Stimulated activated naive CD8-positive, alpha-beta T cell treated with anti-CD3 and anti-CD28 coated beads, Interleukin-15, Interleukin-2, amounts not matched to agents 100 U/mL and 50 U/mL, for 24 hours (primary cell): ENCODE data around the gene SUDS3.

Experiments
- ATAC-seq: fragments of 150-1000 bp; cut with Tn5 transposase; one replicate; pipeline ENCODE4 v1.10.0; 2021
- DNase-seq: peaks from one replicate; pipeline ENCODE4 v3.0.0; 2021

The SUDS3 gene

DNA sequence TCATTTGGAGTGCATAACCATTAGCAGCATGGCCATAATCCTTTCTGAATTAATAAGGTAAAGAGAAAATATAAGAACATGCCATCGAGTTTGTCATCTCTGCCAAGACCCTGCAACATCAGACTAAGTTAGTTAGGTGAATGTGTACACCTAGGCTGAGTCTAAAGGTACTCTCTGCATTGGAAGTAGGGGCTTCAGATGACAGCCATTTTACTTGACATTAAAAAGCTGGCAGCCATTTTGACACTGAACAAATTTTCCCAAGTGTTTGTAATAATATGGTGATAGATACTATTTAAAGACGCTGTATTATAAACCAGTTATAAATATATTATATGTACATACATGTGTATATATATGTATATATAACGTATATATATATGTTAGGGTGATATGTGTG lies 79.0 kb downstream of the SUDS3 start:
- DNase-seq (no peak), ATAC-seq (no peak)

DNA sequence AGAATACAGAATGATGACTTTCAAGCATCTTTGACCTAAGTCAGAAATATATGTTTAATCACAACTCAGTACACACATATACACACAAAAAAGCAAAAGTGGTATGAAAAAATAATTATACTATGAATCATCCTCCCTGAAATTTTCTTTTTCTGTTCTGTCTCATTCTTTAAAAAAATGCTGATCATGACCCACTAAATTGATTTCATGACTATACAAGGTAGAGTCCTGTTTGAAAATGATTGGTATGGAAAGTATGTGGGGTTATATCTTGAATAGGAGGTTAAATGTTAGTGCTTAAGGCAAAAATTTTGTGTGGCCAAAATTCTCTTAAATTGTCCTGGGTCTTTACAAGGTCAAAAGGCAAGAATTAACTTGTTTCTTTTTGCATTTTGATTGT lies 80.4 kb downstream of the SUDS3 start:
- no peak for DNase-seq
- no peak for ATAC-seq

GRCh38 chr12:118459110-118459509 lies 82.8 kb downstream of the SUDS3 start:
- no peak for ATAC-seq
- no peak for DNase-seq

DNA sequence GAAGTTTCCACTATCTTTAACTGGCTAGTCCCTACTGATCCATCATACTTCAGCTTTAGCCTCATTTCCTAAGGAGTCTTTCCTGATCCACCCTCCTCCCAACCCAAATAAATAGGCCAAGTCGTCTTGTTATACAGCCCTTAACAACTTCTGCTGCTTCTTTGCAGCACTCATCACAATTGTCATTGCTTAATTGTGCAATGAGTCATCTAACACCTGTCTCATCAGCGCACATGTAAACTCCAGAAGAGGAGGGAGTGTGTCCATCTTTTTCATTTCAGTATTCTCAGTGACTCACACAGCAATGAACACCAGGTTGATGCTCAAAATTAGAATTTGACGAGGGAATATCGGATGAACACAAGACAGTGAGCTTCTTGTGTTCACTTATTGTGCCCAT lies 87.3 kb downstream of the SUDS3 start:
- no peak for ATAC-seq

DNA sequence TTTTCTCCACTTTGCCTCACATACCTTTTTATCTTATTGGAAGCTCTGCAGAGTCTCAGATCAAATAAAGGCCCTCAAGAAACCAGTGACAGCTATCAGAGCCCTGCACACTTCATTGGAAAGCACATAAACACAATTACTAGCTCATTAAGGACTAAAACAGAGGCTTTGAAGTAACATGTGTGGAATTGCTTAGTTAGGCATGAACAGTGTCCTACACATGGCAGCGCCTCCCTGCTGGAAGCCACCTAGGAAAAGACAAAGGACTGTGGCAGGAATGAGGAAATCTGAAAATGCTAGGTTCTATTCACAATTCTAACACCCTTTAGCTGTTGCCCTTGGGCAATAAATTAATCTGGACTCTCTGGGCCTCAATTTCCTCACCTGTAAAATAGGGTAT lies 89.4 kb downstream of the SUDS3 start:
- ATAC-seq (no peak), DNase-seq (no peak)

More for the DNA sequence above, 87.3 kb downstream of the SUDS3 start:
- DNase-seq: no peak
